ENCODE data around the gene OR1S2. TPM values are rescaled to one million over a fixed set of nuclear protein-coding genes. Genes with fewer than 3 reads are reported as not detected.
"Not testable (repeated sequence)": the region's sequence is repeated elsewhere in the genome, so short reads cannot be mapped to it uniquely, and the experiment has no call there.

Gene OR1S2
- total RNA-seq, 1 experiment from 2014 or later: not detected

DNA sequence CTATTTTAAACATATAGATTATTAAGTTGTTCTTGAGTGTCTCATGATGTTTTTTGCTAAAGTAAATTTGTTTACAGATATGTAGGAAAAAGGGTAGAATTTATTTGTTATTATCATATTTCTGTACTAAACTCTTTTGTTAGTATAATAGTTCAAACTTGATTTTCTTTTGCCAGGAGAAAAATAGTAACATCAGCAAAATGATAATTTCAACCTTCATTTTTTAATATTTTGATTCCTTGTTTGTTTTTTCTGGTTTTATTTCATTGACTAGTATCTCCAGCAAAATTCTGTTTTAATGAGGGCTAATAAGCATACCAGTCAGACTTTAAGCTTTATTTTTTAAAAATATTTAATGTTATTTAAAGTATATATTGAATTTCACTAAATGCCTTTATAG is 12.5 kb upstream of the OR1S2 start:
- Mint-ChIP-seq H3K27me3 (ENCODE audit: low read depth) (no peaks in the 10 kb centered on the region; the same call in 1 of the 2 replicates), H3K9me3 (no peaks in the 10 kb centered on the region), H3K36me3 (no peaks in the 10 kb centered on the region), H3K27ac (no peak overlapping the region), H3K4me3 (no peak overlapping the region), H3K4me1 (no peaks in the 10 kb centered on the region)
- CTCF ChIA-PET: no interaction called here
- TF ChIP-seq ZNF423 (CRISPR knock-in tag; IDR thresholded peaks at IDR 0.05) (no peak), CREB1 (CRISPR knock-in tag; IDR thresholded peaks at IDR 0.05) (no peak), ZNF263 (CRISPR knock-in tag; IDR thresholded peaks at IDR 0.05; ENCODE audit: low read depth) (no peak), GRHL2 (CRISPR knock-in tag; IDR thresholded peaks at IDR 0.05; ENCODE audit: insufficient replicate concordance, severe bottlenecking) (no peak), SMAD3 (CRISPR knock-in tag; IDR thresholded peaks at IDR 0.05; ENCODE audit: borderline replicate concordance) (no peak), TEAD1 (CRISPR knock-in tag; IDR thresholded peaks at IDR 0.05) (no peak), CREM (CRISPR knock-in tag; IDR thresholded peaks at IDR 0.05) (no peak), ZNF317 (CRISPR knock-in tag; IDR thresholded peaks at IDR 0.05; ENCODE audit: borderline replicate concordance, low read depth) (no peak), ZNF396 (CRISPR knock-in tag; IDR thresholded peaks at IDR 0.05; ENCODE audit: borderline replicate concordance) (no peak), ZNF416 (CRISPR knock-in tag; IDR thresholded peaks at IDR 0.05) (no peak), GTF2I (CRISPR knock-in tag; conservative IDR thresholded peaks at IDR 0.05) (no peak), IRF2 (CRISPR knock-in tag; IDR thresholded peaks at IDR 0.05; ENCODE audit: borderline replicate concordance, low read depth) (no peak), ZNF138 (CRISPR knock-in tag; conservative IDR thresholded peaks at IDR 0.05) (no peak)
- TF ChIP-seq, protein P1, sequence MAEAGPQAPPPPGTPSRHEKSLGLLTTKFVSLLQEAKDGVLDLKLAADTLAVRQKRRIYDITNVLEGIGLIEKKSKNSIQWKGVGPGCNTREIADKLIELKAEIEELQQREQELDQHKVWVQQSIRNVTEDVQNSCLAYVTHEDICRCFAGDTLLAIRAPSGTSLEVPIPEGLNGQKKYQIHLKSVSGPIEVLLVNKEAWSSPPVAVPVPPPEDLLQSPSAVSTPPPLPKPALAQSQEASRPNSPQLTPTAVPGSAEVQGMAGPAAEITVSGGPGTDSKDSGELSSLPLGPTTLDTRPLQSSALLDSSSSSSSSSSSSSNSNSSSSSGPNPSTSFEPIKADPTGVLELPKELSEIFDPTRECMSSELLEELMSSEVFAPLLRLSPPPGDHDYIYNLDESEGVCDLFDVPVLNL (CRISPR knock-in tag; IDR thresholded peaks at IDR 0.05; ENCODE audit: borderline replicate concordance, low read depth): no peak
- TF ChIP-seq, protein P2, sequence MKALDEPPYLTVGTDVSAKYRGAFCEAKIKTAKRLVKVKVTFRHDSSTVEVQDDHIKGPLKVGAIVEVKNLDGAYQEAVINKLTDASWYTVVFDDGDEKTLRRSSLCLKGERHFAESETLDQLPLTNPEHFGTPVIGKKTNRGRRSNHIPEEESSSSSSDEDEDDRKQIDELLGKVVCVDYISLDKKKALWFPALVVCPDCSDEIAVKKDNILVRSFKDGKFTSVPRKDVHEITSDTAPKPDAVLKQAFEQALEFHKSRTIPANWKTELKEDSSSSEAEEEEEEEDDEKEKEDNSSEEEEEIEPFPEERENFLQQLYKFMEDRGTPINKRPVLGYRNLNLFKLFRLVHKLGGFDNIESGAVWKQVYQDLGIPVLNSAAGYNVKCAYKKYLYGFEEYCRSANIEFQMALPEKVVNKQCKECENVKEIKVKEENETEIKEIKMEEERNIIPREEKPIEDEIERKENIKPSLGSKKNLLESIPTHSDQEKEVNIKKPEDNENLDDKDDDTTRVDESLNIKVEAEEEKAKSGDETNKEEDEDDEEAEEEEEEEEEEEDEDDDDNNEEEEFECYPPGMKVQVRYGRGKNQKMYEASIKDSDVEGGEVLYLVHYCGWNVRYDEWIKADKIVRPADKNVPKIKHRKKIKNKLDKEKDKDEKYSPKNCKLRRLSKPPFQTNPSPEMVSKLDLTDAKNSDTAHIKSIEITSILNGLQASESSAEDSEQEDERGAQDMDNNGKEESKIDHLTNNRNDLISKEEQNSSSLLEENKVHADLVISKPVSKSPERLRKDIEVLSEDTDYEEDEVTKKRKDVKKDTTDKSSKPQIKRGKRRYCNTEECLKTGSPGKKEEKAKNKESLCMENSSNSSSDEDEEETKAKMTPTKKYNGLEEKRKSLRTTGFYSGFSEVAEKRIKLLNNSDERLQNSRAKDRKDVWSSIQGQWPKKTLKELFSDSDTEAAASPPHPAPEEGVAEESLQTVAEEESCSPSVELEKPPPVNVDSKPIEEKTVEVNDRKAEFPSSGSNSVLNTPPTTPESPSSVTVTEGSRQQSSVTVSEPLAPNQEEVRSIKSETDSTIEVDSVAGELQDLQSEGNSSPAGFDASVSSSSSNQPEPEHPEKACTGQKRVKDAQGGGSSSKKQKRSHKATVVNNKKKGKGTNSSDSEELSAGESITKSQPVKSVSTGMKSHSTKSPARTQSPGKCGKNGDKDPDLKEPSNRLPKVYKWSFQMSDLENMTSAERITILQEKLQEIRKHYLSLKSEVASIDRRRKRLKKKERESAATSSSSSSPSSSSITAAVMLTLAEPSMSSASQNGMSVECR (CRISPR knock-in tag; IDR thresholded peaks at IDR 0.05; ENCODE audit: borderline replicate concordance): no peak
- TF ChIP-seq, protein P3, sequence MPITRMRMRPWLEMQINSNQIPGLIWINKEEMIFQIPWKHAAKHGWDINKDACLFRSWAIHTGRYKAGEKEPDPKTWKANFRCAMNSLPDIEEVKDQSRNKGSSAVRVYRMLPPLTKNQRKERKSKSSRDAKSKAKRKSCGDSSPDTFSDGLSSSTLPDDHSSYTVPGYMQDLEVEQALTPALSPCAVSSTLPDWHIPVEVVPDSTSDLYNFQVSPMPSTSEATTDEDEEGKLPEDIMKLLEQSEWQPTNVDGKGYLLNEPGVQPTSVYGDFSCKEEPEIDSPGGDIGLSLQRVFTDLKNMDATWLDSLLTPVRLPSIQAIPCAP (CRISPR knock-in tag; IDR thresholded peaks at IDR 0.05): no peak
- DNase-seq (ENCODE audit: low spot score) (no peak), ATAC-seq (no peak)
- POLR2A ChIA-PET: no interaction called here

DNA sequence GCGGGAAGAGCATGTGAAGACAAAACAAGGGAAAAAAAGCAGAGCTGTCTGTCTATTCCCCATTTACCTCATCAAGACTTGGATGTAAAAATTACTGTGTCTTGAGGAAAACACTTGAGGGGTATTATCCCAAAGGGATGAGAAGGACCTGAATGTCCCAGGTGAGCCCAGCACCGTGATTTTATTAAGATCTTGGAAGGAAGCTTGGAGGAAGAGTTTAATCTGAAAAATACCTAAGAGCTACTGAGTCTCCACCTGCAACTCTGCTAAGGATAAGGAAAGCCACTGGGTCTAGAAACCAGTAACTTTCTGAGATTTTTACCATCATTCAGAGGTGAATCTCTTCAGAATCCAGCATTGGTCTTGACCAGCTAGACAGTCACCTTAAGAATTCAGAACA is 8.5 kb upstream of the OR1S2 start, which contains the start of gene OR1S1:
Gene OR1S1, plus strand, starts transcription at position 301 of the 400 bp plus-strand sequence.
- H3K36me3 Mint-ChIP-seq; H3K27ac Mint-ChIP-seq; H3K4me3 Mint-ChIP-seq; DNase-seq (ENCODE audit: low spot score); H3K4me1 Mint-ChIP-seq; CTCF ChIA-PET; ATAC-seq; H3K9me3 Mint-ChIP-seq; POLR2A ChIA-PET; H3K27me3 Mint-ChIP-seq (ENCODE audit: low read depth): not testable (repeated sequence)

DNA sequence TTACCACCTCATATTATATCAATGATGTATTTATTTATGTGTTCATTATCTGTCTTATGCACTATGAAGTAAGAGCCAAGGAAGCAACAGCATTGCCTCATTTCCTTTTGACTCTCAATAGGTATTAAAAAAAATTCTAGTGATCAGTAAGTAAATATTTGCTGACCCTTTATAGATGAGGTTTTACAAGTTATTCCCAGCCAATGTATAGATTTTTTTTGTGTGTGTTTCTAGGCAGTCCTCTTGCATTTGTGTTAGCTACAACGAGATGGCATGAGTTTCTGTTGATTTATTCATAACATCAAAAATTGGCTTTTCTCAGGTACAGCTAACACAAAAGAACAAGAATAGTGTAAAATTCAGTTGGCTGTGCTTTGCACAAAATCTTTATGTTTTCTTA is 4.7 kb downstream of the OR1S2 start:
- Mint-ChIP-seq H3K9me3 (peaks cover 54% of the 10 kb centered on the region), H3K36me3 (peaks cover 9% of the 10 kb centered on the region; the same call in 1 of the 2 replicates), H3K27me3 (ENCODE audit: low read depth) (no peaks in the 10 kb centered on the region; the same call in 1 of the 2 replicates), H3K4me3 (no peak overlapping the region), H3K27ac (no peak overlapping the region), H3K4me1 (no peaks in the 10 kb centered on the region)
- POLR2A ChIA-PET: no interaction called here
- ATAC-seq: no peak
- CTCF ChIA-PET: no interaction called here
- no peak for DNase-seq (ENCODE audit: low spot score)
- no peak for TF ChIP-seq MXD4 (CRISPR knock-in tag; IDR thresholded peaks at IDR 0.05; ENCODE audit: borderline replicate concordance)
- TF ChIP-seq PRRX2 (CRISPR knock-in tag; IDR thresholded peaks at IDR 0.05): no peak
- no peak for TF ChIP-seq ZNF416 (CRISPR knock-in tag; IDR thresholded peaks at IDR 0.05)
- TF ChIP-seq, protein P4, sequence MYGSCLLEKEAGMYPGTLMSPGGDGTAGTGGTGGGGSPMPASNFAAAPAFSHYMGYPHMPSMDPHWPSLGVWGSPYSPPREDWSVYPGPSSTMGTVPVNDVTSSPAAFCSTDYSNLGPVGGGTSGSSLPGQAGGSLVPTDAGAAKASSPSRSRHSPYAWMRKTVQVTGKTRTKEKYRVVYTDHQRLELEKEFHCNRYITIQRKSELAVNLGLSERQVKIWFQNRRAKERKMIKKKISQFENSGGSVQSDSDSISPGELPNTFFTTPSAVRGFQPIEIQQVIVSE (CRISPR knock-in tag; IDR thresholded peaks at IDR 0.05; ENCODE audit: borderline replicate concordance): no peak
- TF ChIP-seq CREM (CRISPR knock-in tag; IDR thresholded peaks at IDR 0.05): no peak
- TF ChIP-seq, protein P5, sequence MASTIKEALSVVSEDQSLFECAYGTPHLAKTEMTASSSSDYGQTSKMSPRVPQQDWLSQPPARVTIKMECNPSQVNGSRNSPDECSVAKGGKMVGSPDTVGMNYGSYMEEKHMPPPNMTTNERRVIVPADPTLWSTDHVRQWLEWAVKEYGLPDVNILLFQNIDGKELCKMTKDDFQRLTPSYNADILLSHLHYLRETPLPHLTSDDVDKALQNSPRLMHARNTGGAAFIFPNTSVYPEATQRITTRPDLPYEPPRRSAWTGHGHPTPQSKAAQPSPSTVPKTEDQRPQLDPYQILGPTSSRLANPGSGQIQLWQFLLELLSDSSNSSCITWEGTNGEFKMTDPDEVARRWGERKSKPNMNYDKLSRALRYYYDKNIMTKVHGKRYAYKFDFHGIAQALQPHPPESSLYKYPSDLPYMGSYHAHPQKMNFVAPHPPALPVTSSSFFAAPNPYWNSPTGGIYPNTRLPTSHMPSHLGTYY (CRISPR knock-in tag; IDR thresholded peaks at IDR 0.05): no peak
- TF ChIP-seq, protein P6, sequence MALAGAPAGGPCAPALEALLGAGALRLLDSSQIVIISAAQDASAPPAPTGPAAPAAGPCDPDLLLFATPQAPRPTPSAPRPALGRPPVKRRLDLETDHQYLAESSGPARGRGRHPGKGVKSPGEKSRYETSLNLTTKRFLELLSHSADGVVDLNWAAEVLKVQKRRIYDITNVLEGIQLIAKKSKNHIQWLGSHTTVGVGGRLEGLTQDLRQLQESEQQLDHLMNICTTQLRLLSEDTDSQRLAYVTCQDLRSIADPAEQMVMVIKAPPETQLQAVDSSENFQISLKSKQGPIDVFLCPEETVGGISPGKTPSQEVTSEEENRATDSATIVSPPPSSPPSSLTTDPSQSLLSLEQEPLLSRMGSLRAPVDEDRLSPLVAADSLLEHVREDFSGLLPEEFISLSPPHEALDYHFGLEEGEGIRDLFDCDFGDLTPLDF (CRISPR knock-in tag; IDR thresholded peaks at IDR 0.05): no peak

Measured in WTC11 (cell line).